GM12878 (cell line): ENCODE measurements around the gene UGGT1. TPM values are rescaled to one million over a fixed set of nuclear protein-coding genes. Genes with fewer than 3 reads are reported as not detected.

ENCODE experiments used
- BCL11A ChIP-seq: IDR thresholded peaks from 2 replicates; pipeline ENCODE4 v1.6.1; 2011; ENCODE audit warnings: low read depth, low read length
- CBX5 ChIP-seq: sonication (generic); IDR thresholded peaks from 2 replicates; pipeline ENCODE4 v1.6.1; 2016; ENCODE audit warnings: low read depth, moderate library complexity, mild to moderate bottlenecking, inconsistent platforms
- CEBPZ ChIP-seq: fragments of 150-350 bp; IDR thresholded peaks from 2 replicates; pipeline ENCODE4 v1.6.1; 2016; ENCODE audit warnings: low read depth, low read length
- DPF2 ChIP-seq: fragments of 450-650 bp; IDR thresholded peaks from 2 replicates; pipeline ENCODE4 v1.6.1; 2017; ENCODE audit warnings: mild to moderate bottlenecking
- EP300 ChIP-seq, 2 experiments: fragments of 150-350 bp in 1 of 2; IDR thresholded peaks; 2 replicates each; pipeline ENCODE4 v1.6.1; 2011 to 2012; ENCODE audit warnings: low read depth in 2 of 2, low read length in 2 of 2, borderline replicate concordance in 1 of 2, improper control_type of control experiment in 1 of 2, inconsistent platforms in 1 of 2; ENCODE audit not compliant: control insufficient read depth in 1 of 2
- HCFC1 ChIP-seq: fragments of 150-350 bp; IDR thresholded peaks from 2 replicates; pipeline ENCODE4 v1.6.1; 2014; ENCODE audit warnings: low read length
- KDM1A ChIP-seq: fragments of 200-600 bp; sonication (generic); IDR thresholded peaks from 2 replicates; pipeline ENCODE4 v1.6.1; 2016; ENCODE audit warnings: borderline replicate concordance
- KLF5 ChIP-seq: fragments of 450-650 bp; IDR thresholded peaks from 2 replicates; pipeline ENCODE4 v1.6.1; 2014; ENCODE audit warnings: mild to moderate bottlenecking; ENCODE audit not compliant: partially characterized antibody
- MXI1 ChIP-seq: fragments of 150-350 bp; IDR thresholded peaks from 2 replicates; pipeline ENCODE4 v1.6.1; 2011; ENCODE audit warnings: low read depth, mild to moderate bottlenecking, inconsistent platforms, low read length, improper control_type of control experiment
- NR2F1 ChIP-seq: fragments of 450-650 bp; conservative IDR thresholded peaks from 2 replicates; pipeline ENCODE4 v1.6.1; 2017; ENCODE audit warnings: mild to moderate bottlenecking
- RAD51 ChIP-seq: fragments of 450-650 bp; IDR thresholded peaks from 2 replicates; pipeline ENCODE4 v1.6.1; 2016; ENCODE audit warnings: moderate library complexity, mild to moderate bottlenecking, inconsistent platforms
- RB1 ChIP-seq: fragments of 450-650 bp; formaldehyde crosslinking; IDR thresholded peaks from 2 replicates; pipeline ENCODE4 v1.6.1; 2017; ENCODE audit warnings: mild to moderate bottlenecking, borderline replicate concordance
- SREBF2 ChIP-seq: IDR thresholded peaks from 2 replicates; pipeline ENCODE4 v1.6.1; 2012; ENCODE audit warnings: mild to moderate bottlenecking, low read length
- STAT3 ChIP-seq: IDR thresholded peaks from 2 replicates; pipeline ENCODE4 v1.6.1; 2011; ENCODE audit warnings: low read depth, low read length, improper control_type of control experiment
- TCF12 ChIP-seq: IDR thresholded peaks from 2 replicates; pipeline ENCODE4 v1.6.1; 2011; ENCODE audit warnings: low read depth, mild to moderate bottlenecking, low read length
- TCF3 ChIP-seq: IDR thresholded peaks from 2 replicates; pipeline ENCODE4 v1.6.1; 2012; ENCODE audit warnings: low read depth, mild to moderate bottlenecking, low read length, borderline replicate concordance; ENCODE audit not compliant: insufficient read depth
- TCF7 ChIP-seq: IDR thresholded peaks from 2 replicates; pipeline ENCODE4 v1.6.1; 2014; ENCODE audit warnings: antibody characterized with exemption, borderline replicate concordance
- polyA plus RNA-seq, 11 experiments: library from polyadenylated mRNA; depleted of rRNA in 4 of 11; unstranded in 6 of 11; stranded (reverse) in 5 of 11; fragments of >200 nt; fragmentation: Nextera tagmentation in 4 of 11; fragmentation: Illumina TruSeq in 1 of 11; extraction: Ambion mirVana in 4 of 11; extraction: Trizol in 1 of 11; gene quantifications; 1 replicate in 1 of 11; 2 replicates in 10 of 11; pipeline versions ENCODE4 v1.2.1 to v1.2.3, GENCODE V29; 2011 to 2016; ENCODE audit warnings: inconsistent platforms in 2 of 11, missing spikeins in 2 of 11, low read depth in 1 of 11
- total RNA-seq, 4 experiments: library from RNA; depleted of rRNA in 3 of 4; stranded (reverse); fragments of >200 nt in 3 of 4; fragmentation: Illumina TruSeq in 1 of 4; extraction: Trizol in 1 of 4; gene quantifications; 2 replicates each; pipeline versions ENCODE4 v1.2.1 to v1.2.3, GENCODE V29; 2013 to 2021
- TF ChIP-seq, protein P1 (sequence below): fragments of 450-650 bp; IDR thresholded peaks from 2 replicates; pipeline ENCODE4 v1.6.1; 2017; ENCODE audit warnings: mild to moderate bottlenecking, moderate library complexity
- TF ChIP-seq, protein P2 (sequence below): fragments of 450-650 bp; formaldehyde crosslinking; IDR thresholded peaks from 2 replicates; pipeline ENCODE4 v1.5.0; 2022; ENCODE audit warnings: mild to moderate bottlenecking, missing genetic modification characterization

Gene UGGT1
- total and polyA plus RNA-seq, 10 of the 15 experiments (the other 5 are each of a cell fraction or from before 2014, with no cell fraction given), result 4.1 to 49.8 (median 28.5) TPM

DNA sequence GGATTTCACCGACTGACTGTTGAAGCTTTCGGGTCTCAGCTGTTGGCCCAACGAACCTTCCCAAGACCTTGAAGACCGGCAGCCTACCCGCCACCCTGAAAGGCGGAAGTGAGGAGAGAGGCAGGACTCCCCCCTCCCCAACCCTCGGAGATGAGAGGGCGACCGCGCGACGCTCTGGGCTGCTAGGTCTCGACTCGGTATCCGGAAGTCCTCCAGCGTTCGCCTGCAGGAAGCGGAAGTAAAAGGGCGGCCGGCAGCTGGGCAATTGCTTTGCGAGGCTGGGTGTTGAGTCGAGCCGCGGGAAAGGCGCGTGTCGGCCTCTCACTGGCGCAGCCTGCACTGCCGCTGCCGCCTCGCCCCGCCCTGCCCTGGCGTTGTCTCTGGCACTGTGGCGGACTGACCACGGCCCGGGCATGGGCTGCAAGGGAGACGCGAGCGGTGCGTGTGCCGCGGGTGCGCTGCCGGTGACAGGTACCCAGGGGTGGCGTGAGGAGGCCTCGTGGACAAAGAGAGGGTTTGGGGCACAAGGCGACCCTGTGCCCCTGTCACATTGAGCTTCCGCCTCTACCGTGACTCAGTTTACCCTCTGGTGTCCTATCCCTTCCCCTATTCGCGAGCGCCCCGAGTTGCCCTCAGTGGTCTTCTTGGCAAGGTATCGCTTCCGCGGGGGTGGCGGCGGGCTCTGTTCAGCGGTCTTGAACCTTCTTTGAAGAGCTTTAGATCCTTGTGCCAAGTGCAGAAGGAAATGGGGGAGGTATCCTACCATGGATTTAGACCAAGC, at the start of gene UGGT1 (continued):
- TF ChIP-seq CEBPZ (no peak), HCFC1 (peak; percentile 76), KLF5 (peak; percentile 61), MXI1 (peak; percentile 93), BCL11A (0 out of 2 replicates have a peak, but pooled peaks have one; percentile 11), KDM1A (no peak), RB1 (peak; percentile 86), SREBF2 (no peak), STAT3 (no peak), RAD51 (no peak), EP300 (IDR thresholded peaks at IDR 0.05; ENCODE audit: borderline replicate concordance in 1 of 2, control insufficient read depth in 1 of 2, low read depth in 2 of 2, low read length in 2 of 2) (no peak), TCF7 (no peak), TCF3 (peak; percentile 74; the same call in 1 of the 2 replicates), CBX5 (0 out of 2 replicates have a peak, but pooled peaks have one; percentile 55), DPF2 (peak; percentile 56; the same call in 1 of the 2 replicates), NR2F1 (peak; percentile 86), TCF12 (peak; percentile 75; the same call in 1 of the 2 replicates)
- TF ChIP-seq, protein P1, sequence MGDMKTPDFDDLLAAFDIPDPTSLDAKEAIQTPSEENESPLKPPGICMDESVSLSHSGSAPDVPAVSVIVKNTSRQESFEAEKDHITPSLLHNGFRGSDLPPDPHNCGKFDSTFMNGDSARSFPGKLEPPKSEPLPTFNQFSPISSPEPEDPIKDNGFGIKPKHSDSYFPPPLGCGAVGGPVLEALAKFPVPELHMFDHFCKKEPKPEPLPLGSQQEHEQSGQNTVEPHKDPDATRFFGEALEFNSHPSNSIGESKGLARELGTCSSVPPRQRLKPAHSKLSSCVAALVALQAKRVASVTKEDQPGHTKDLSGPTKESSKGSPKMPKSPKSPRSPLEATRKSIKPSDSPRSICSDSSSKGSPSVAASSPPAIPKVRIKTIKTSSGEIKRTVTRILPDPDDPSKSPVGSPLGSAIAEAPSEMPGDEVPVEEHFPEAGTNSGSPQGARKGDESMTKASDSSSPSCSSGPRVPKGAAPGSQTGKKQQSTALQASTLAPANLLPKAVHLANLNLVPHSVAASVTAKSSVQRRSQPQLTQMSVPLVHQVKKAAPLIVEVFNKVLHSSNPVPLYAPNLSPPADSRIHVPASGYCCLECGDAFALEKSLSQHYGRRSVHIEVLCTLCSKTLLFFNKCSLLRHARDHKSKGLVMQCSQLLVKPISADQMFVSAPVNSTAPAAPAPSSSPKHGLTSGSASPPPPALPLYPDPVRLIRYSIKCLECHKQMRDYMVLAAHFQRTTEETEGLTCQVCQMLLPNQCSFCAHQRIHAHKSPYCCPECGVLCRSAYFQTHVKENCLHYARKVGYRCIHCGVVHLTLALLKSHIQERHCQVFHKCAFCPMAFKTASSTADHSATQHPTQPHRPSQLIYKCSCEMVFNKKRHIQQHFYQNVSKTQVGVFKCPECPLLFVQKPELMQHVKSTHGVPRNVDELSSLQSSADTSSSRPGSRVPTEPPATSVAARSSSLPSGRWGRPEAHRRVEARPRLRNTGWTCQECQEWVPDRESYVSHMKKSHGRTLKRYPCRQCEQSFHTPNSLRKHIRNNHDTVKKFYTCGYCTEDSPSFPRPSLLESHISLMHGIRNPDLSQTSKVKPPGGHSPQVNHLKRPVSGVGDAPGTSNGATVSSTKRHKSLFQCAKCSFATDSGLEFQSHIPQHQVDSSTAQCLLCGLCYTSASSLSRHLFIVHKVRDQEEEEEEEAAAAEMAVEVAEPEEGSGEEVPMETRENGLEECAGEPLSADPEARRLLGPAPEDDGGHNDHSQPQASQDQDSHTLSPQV, result no peak
- TF ChIP-seq, protein P2, sequence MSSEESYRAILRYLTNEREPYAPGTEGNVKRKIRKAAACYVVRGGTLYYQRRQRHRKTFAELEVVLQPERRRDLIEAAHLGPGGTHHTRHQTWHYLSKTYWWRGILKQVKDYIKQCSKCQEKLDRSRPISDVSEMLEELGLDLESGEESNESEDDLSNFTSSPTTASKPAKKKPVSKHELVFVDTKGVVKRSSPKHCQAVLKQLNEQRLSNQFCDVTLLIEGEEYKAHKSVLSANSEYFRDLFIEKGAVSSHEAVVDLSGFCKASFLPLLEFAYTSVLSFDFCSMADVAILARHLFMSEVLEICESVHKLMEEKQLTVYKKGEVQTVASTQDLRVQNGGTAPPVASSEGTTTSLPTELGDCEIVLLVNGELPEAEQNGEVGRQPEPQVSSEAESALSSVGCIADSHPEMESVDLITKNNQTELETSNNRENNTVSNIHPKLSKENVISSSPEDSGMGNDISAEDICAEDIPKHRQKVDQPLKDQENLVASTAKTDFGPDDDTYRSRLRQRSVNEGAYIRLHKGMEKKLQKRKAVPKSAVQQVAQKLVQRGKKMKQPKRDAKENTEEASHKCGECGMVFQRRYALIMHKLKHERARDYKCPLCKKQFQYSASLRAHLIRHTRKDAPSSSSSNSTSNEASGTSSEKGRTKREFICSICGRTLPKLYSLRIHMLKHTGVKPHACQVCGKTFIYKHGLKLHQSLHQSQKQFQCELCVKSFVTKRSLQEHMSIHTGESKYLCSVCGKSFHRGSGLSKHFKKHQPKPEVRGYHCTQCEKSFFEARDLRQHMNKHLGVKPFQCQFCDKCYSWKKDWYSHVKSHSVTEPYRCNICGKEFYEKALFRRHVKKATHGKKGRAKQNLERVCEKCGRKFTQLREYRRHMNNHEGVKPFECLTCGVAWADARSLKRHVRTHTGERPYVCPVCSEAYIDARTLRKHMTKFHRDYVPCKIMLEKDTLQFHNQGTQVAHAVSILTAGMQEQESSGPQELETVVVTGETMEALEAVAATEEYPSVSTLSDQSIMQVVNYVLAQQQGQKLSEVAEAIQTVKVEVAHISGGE (CRISPR knock-in tag), result no peak
- TF ChIP-seq, all 136 proteins: peak for 62
